Suppressor macrophage treated with lipopolysaccharide for 1 hour (primary cell): Measurements from ENCODE around the gene PLAC1.
A peak's percentile ranks its signal among the peaks of the same experiment; 100 is the strongest.

Source experiments
- DNase-seq, 3 donors: peaks; one replicate each; pipeline ENCODE4 v3.0.0-alpha.2; 2020 to 2022

Gene PLAC1

GRCh38 chrX:134669378-134670098 is 11.3 kb upstream of the PLAC1 start:
- DNase-seq: no peak

GRCh38 chrX:134664202-134664601 is 5.9 kb upstream of the PLAC1 start:
- no peak for DNase-seq

- peak in 2 of 3 donors; percentile 25 to 26 for DNase-seq
These were observed 3.0 kb upstream of the PLAC1 start for GRCh38 chrX:134661295-134661694.

GRCh38 chrX:134660627-134661026 is 2.4 kb upstream of the PLAC1 start:
- DNase-seq: no peak

GRCh38 chrX:134659761-134660160 is 1.5 kb upstream of the PLAC1 start:
- no peak for DNase-seq

GRCh38 chrX:134658760-134659023 is 421 bp upstream of the PLAC1 start:
- DNase-seq: no peak

GRCh38 chrX:134654398-134655012 is 3.8 kb downstream of the PLAC1 start:
- DNase-seq: no peak

GRCh38 chrX:134653835-134654234 is 4.4 kb downstream of the PLAC1 start:
- no peak for DNase-seq

GRCh38 chrX:134650701-134651100 is 7.6 kb downstream of the PLAC1 start:
- DNase-seq: no peak

- DNase-seq: no peak
These were observed 8.5 kb downstream of the PLAC1 start for GRCh38 chrX:134649770-134650169.

GRCh38 chrX:134647477-134647877 is 10.8 kb downstream of the PLAC1 start:
- no peak for DNase-seq

GRCh38 chrX:134646691-134647090 is 11.6 kb downstream of the PLAC1 start:
- DNase-seq: no peak

GRCh38 chrX:134645936-134646543 is 12.2 kb downstream of the PLAC1 start:
- peak; percentile 19 to 55 (median 42) for DNase-seq

- DNase-seq: no peak
These were observed 15.9 kb downstream of the PLAC1 start for GRCh38 chrX:134642386-134642785.

GRCh38 chrX:134641346-134641745 is 16.9 kb downstream of the PLAC1 start:
- peak; percentile 25 to 46 (median 45) for DNase-seq

- no peak for DNase-seq
These were observed 17.4 kb downstream of the PLAC1 start for GRCh38 chrX:134640914-134641313.

- DNase-seq: no peak
These were observed 21.4 kb downstream of the PLAC1 start for GRCh38 chrX:134636851-134637250.

- peak; percentile 27 to 74 (median 70) for DNase-seq
These were observed 23.6 kb downstream of the PLAC1 start for GRCh38 chrX:134634691-134635090.

- DNase-seq: peak in 1 of 3 donors; percentile 18
These were observed 24.4 kb downstream of the PLAC1 start for GRCh38 chrX:134633832-134634231.

- no peak for DNase-seq
These were observed 24.9 kb downstream of the PLAC1 start for GRCh38 chrX:134633394-134633793.

GRCh38 chrX:134632355-134632754 is 25.9 kb downstream of the PLAC1 start:
- no peak for DNase-seq

GRCh38 chrX:134631426-134632346 is 26.6 kb downstream of the PLAC1 start:
- DNase-seq: no peak

- no peak for DNase-seq
These were observed 29.6 kb downstream of the PLAC1 start for GRCh38 chrX:134628663-134629062.
